Neuronal stem cell (in vitro differentiated cells): ENCODE measurements around the gene BTRC.
"Not testable (repeated sequence)": the region's sequence is repeated elsewhere in the genome, so short reads cannot be mapped to it uniquely, and the experiment has no call there.

Experiments used
- DNase-seq: peaks from one replicate; pipeline ENCODE4 v3.0.0-alpha.2; 2013; ENCODE audit warnings: low spot score
- H2AFZ ChIP-seq: one replicate; pipeline ENCODE4 v1.6.1; 2013; ENCODE audit warnings: mild to moderate bottlenecking, low read length, inconsistent platforms
- H2AK5ac ChIP-seq: 2 replicates; pipeline ENCODE4 v1.6.1; 2013; ENCODE audit warnings: low read depth, mild to moderate bottlenecking, inconsistent platforms, low read length, moderate library complexity, mixed read lengths
- H2BK120ac ChIP-seq: 2 replicates; pipeline ENCODE4 v1.6.1; 2013; ENCODE audit warnings: low read depth, mild to moderate bottlenecking, inconsistent platforms, low read length, moderate library complexity, mixed read lengths
- H2BK12ac ChIP-seq: one replicate; pipeline ENCODE4 v1.6.1; 2013; ENCODE audit warnings: low read length, inconsistent platforms
- H2BK15ac ChIP-seq: 2 replicates; pipeline ENCODE4 v1.6.1; 2013; ENCODE audit warnings: mild to moderate bottlenecking, low read length, inconsistent platforms, mixed read lengths
- H2BK5ac ChIP-seq: one replicate; pipeline ENCODE4 v1.6.1; 2013; ENCODE audit warnings: inconsistent platforms, mild to moderate bottlenecking, low read length, moderate library complexity
- H3K14ac ChIP-seq: one replicate; pipeline ENCODE4 v1.6.1; 2013; ENCODE audit warnings: low read length, inconsistent platforms
- H3K18ac ChIP-seq: 2 replicates; pipeline ENCODE4 v1.6.1; 2013; ENCODE audit warnings: low read length, inconsistent platforms
- H3K23ac ChIP-seq: 2 replicates; pipeline ENCODE4 v1.6.1; 2013; ENCODE audit warnings: low read depth, mild to moderate bottlenecking, mixed read lengths, low read length, inconsistent platforms; ENCODE audit not compliant: poor library complexity
- H3K27ac ChIP-seq: replicated peaks from 3 replicates; pipeline ENCODE4 v1.5.1; 2013; ENCODE audit warnings: low read length, inconsistent platforms
- H3K27me3 ChIP-seq, 3 experiments: 2 replicates each; pipeline ENCODE4 v1.6.1; 2013; ENCODE audit warnings: low read length in 3 of 3, mild to moderate bottlenecking in 2 of 3, inconsistent platforms in 1 of 3, low read depth in 1 of 3, mixed read lengths in 1 of 3, moderate library complexity in 1 of 3; ENCODE audit not compliant: control insufficient read depth in 3 of 3, insufficient read depth in 3 of 3
- H3K36me3 ChIP-seq, 2 donors: replicated peaks in 1 of 2; 2 replicates each; pipeline ENCODE4 v1.6.1; 2013; ENCODE audit warnings: low read length in 2 of 2; ENCODE audit not compliant: control insufficient read depth in 2 of 2, insufficient read depth in 2 of 2
- H3K4ac ChIP-seq: 2 replicates; pipeline ENCODE4 v1.6.1; 2013; ENCODE audit warnings: inconsistent platforms, mild to moderate bottlenecking, low read length, moderate library complexity
- H3K4me1 ChIP-seq, 2 donors: 1 replicate in 1 of 2; 2 replicates in 1 of 2; pipeline ENCODE4 v1.6.1; 2013; ENCODE audit warnings: low read length in 2 of 2, low read depth in 1 of 2; ENCODE audit not compliant: control insufficient read depth in 2 of 2, insufficient read depth in 1 of 2
- H3K4me2 ChIP-seq: one replicate; pipeline ENCODE4 v1.6.1; 2013; ENCODE audit warnings: mild to moderate bottlenecking, low read length, inconsistent platforms; ENCODE audit not compliant: insufficient read depth, poor library complexity, severe bottlenecking
- H3K4me3 ChIP-seq, 2 donors: 2 replicates each; pipeline ENCODE4 v1.5.1; 2013; ENCODE audit warnings: low read length in 2 of 2, mild to moderate bottlenecking in 2 of 2, inconsistent platforms in 1 of 2, moderate library complexity in 1 of 2
- H3K79me1 ChIP-seq: one replicate; pipeline ENCODE4 v1.6.1; 2013; ENCODE audit warnings: low read depth, mild to moderate bottlenecking, inconsistent platforms, low read length, moderate library complexity
- H3K9ac ChIP-seq: one replicate; pipeline ENCODE4 v1.6.1; 2013; ENCODE audit warnings: mild to moderate bottlenecking, low read depth, low read length, inconsistent platforms; ENCODE audit not compliant: poor library complexity
- H3K9me3 ChIP-seq, 2 donors: replicated peaks in 1 of 2; 2 replicates each; pipeline versions ENCODE3 to v1.6.1; 2013; ENCODE audit warnings: low read length in 2 of 2, mild to moderate bottlenecking in 2 of 2, inconsistent platforms in 1 of 2, low read depth in 1 of 2, mixed read lengths in 1 of 2, moderate library complexity in 1 of 2; ENCODE audit not compliant: control insufficient read depth in 2 of 2, insufficient read depth in 1 of 2
- H4K8ac ChIP-seq: one replicate; pipeline ENCODE4 v1.6.1; 2013; ENCODE audit warnings: low read depth, mild to moderate bottlenecking, inconsistent platforms, low read length, moderate library complexity
- H4K91ac ChIP-seq: one replicate; pipeline ENCODE4 v1.6.1; 2013; ENCODE audit warnings: low read length, low read depth, mild to moderate bottlenecking, inconsistent platforms; ENCODE audit not compliant: poor library complexity
- WGBS, 2 donors: extraction: QIAGEN DNeasy Blood & Tissue Kit; methylation state at CpG; one replicate each; pipeline ENCODE4 v1.1.7; 2013; ENCODE audit warnings: missing lambda C conversion rate in 2 of 2, mixed read lengths in 1 of 2; ENCODE audit not compliant: insufficient read length in 2 of 2, insufficient replicate concordance in 1 of 2; ENCODE audit errors: extremely low coverage in 2 of 2; 5-methylcytosine and 5-hydroxymethylcytosine counted together

Gene BTRC

DNA sequence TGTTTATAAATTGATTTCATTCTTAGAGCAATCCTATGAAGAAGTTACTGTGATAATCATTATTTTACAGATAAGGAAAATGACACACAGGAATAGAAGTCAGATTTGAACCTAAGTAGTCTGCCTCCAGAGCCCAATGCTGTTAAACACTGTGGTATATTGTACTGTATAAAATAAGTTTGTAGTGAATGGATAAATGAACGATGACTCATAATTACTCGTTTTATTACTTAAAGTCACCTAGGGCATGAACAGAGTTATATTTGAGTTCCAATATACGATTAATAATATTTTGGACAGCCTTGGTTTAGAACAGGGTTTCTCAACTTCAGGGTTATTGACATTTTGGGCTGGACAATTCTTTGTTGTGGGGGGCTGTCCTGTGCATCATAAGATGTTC, 7.8 kb upstream of the BTRC start:
- Histone ChIP-seq H4K91ac (no peak overlapping the region), H3K27ac (no peak overlapping the region), H3K4ac (no peak overlapping the region)

DNA sequence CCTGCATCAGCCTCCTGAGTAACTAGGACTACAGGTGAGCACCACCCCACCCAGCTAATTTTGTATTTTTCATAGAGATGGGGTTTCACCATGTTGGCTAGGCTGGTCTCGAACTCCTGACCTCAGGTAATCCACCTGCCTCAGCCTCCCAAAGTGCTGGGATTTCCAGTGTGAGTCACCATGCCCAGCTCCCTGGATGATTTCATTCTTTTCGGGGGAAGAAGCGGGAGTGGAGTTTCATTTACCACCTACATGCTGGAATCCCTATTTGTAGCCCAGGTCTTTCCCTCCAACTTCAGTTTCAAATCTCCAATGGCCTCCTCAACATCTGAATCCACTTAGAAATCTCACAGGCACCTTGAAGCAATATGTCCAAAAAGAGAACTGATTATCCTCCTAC, 2.9 kb upstream of the BTRC start:
- Histone ChIP-seq H3K4me1 (peaks cover 1 to 4% of the 10 kb centered on the region in 2 donors), H3K18ac (no peak overlapping the region), H3K4me2 (no peak overlapping the region), H2AK5ac (no peak overlapping the region), H3K36me3 (no peaks in the 10 kb centered on the region), H2BK12ac (no peak overlapping the region), H2BK15ac (no peak overlapping the region), H3K9ac (no peak overlapping the region), H3K14ac (no peak overlapping the region), H3K27ac (no peak overlapping the region), H4K8ac (no peak overlapping the region), H3K4me3 (no peak overlapping the region), H3K9me3 (no peaks in the 10 kb centered on the region), H3K79me1 (no peaks in the 10 kb centered on the region), H2BK120ac (no peak overlapping the region), H3K4ac (no peak overlapping the region), H3K27me3 (peaks cover 0 to 2% (median 0%) of the 10 kb centered on the region in 3 experiments), H3K23ac (no peak overlapping the region), H4K91ac (no peak overlapping the region), H2BK5ac (no peak overlapping the region), H2AFZ (no peak overlapping the region)
- whole genome bisulfite sequencing, 2 donors: no CpG with 5 or more reads among the region's 3 CpGs
- DNase-seq: no peak

More for the DNA sequence above, 7.8 kb upstream of the BTRC start:
- Histone ChIP-seq H3K79me1 (no peaks in the 10 kb centered on the region), H2AK5ac (no peak overlapping the region), H3K4me2 (no peak overlapping the region), H4K8ac (no peak overlapping the region), H3K23ac (no peak overlapping the region), H2BK12ac (no peak overlapping the region), H3K27me3 (peaks cover 0 to 8% (median 2%) of the 10 kb centered on the region in 3 experiments), H2AFZ (no peak overlapping the region), H3K4me3 (no peak overlapping the region), H2BK120ac (no peak overlapping the region), H3K14ac (no peak overlapping the region), H2BK5ac (no peak overlapping the region), H3K4me1 (no peaks in the 10 kb centered on the region), H2BK15ac (no peak overlapping the region), H3K36me3 (no peaks in the 10 kb centered on the region), H3K9ac (no peak overlapping the region), H3K18ac (no peak overlapping the region), H3K9me3 (no peaks in the 10 kb centered on the region)
- no peak for DNase-seq
- WGBS, 2 donors: no CpG with 5 or more reads among the region's 3 CpGs

GRCh38 chr10:101351477-101351876, 2.5 kb upstream of the BTRC start:
- Histone ChIP-seq H4K8ac (no peak overlapping the region), H3K14ac (no peak overlapping the region), H2AFZ (peak overlapping the region; percentile 6), H3K9me3 (no peaks in the 10 kb centered on the region), H3K79me1 (no peaks in the 10 kb centered on the region), H3K9ac (no peak overlapping the region), H2BK120ac (no peak overlapping the region), H3K23ac (no peak overlapping the region), H3K4ac (no peak overlapping the region), H2BK15ac (no peak overlapping the region), H3K4me1 (peaks cover 1 to 4% of the 10 kb centered on the region in 2 donors), H2AK5ac (no peak overlapping the region), H3K4me2 (no peak overlapping the region), H4K91ac (no peak overlapping the region), H3K4me3 (no peak overlapping the region), H3K27ac (no peak overlapping the region), H3K27me3 (peaks cover 0 to 2% (median 0%) of the 10 kb centered on the region in 3 experiments), H2BK12ac (no peak overlapping the region), H3K18ac (no peak overlapping the region), H2BK5ac (no peak overlapping the region), H3K36me3 (peaks cover 0 to 3% of the 10 kb centered on the region in 2 donors)
- DNase-seq: no peak

DNA sequence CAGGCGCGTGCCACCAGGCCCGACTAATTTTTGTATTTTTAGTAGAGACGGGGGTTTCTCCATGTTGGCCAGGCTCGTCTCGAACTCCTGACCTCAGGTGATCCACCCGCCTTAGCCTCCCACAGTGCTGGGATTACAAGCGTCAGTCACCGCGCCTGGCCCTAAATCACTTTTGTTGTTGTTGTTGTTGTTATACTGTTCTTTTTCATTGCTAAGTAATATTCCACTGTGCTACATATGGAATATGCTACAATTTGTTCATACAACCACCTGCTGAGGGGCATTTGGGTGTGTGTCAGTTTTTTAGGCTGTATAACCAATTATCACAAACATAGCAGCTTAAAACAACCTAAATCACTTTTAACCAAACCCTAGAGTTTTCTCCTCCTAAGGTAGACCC, 1.1 kb upstream of the BTRC start:
- H3K36me3 ChIP-seq, DNase-seq, H3K79me1 ChIP-seq, H3K4me1 ChIP-seq, H3K27me3 ChIP-seq, H3K4me3 ChIP-seq, H2AK5ac ChIP-seq, H3K9ac ChIP-seq, H3K4ac ChIP-seq, H2BK12ac ChIP-seq, H3K14ac ChIP-seq, H3K23ac ChIP-seq, H4K91ac ChIP-seq, H3K4me2 ChIP-seq, H2BK120ac ChIP-seq, H3K18ac ChIP-seq, H4K8ac ChIP-seq, H3K27ac ChIP-seq, H3K9me3 ChIP-seq, H2BK15ac ChIP-seq, H2BK5ac ChIP-seq: not testable (repeated sequence)
- no CpG with 5 or more reads among the region's 10 CpGs for WGBS, 2 donors
- peak overlapping the region; percentile 94 for H2AFZ ChIP-seq
